ENCODE results near the gene SRBD1. TPM values are rescaled to one million over a fixed set of nuclear protein-coding genes. Genes with fewer than 3 reads are reported as not detected.

Gene SRBD1
- total and polyA plus RNA-seq, 2 of the 8 experiments (the other 6 are each of a cell fraction or from before 2014, with no cell fraction given) = 4.6 to 20.0 TPM

GRCh38 chr2:45606796-45607195 is 4.3 kb downstream of the SRBD1 start:
- no peak overlapping the region for H3K14ac ChIP-seq (ENCODE audit: insufficient read length)
- ChIA-PET CTCF (ENCODE audit: partially characterized antibody) (interaction anchor here (0.6 to 2.5 kb wide), 8 partner anchors 8 to 128 kb away, joined by 3 to 16 read pairs (median 4); partner anchors contain the start of gene PRKCE), POLR2A (ENCODE audit: partially characterized antibody) (no interaction called here)
- peaks cover 0 to 3% (median 0%) of the 10 kb centered on the region in 4 experiments; a peak in 1 of 7 replicates for H3K4me1 ChIP-seq (replicated peaks in 1 of 4; ENCODE audit: control insufficient read depth in 3 of 4, insufficient read depth in 4 of 4, low read length in 3 of 4)
- no peak overlapping the region for H4K5ac ChIP-seq (ENCODE audit: insufficient read length, low read depth, low read length)
- H4K91ac ChIP-seq (replicated peaks; ENCODE audit: insufficient read length, low read length) = no peak overlapping the region
- H3K4me3 ChIP-seq (ENCODE audit: extremely low read depth in 1 of 4, insufficient read depth in 2 of 4, low read depth in 3 of 4, low read length in 4 of 4) = no peak overlapping the region
- 95% methylated on average over 1 of the region's 1 CpG; no CpG with 5 or more reads in 1 of the 2 experiments for WGBS, 2 experiments (ENCODE audit: extremely low coverage in 1 of 2, insufficient coverage in 1 of 2, insufficient read length in 1 of 2, insufficient replicate concordance in 2 of 2, low coverage in 1 of 2, low lambda C conversion rate in 2 of 2, missing lambda C conversion rate in 1 of 2)
- no peak overlapping the region for H2BK5ac ChIP-seq (ENCODE audit: low read depth, low read length)
- H3K9ac ChIP-seq (replicated peaks in 1 of 4; ENCODE audit: extremely low read depth in 1 of 4, low read depth in 3 of 4, low read length in 3 of 4) = no peak overlapping the region
- no peak for DNase-seq (ENCODE audit: low read depth in 1 of 2, low spot score in 2 of 2)
- H3K56ac ChIP-seq (replicated peaks; ENCODE audit: insufficient read length, low read depth, low read length) = no peak overlapping the region
- H2AK5ac ChIP-seq (ENCODE audit: low read depth, low read length) = no peak overlapping the region
- no peaks in the 10 kb centered on the region for H3K9me3 ChIP-seq (ENCODE audit: insufficient read depth in 2 of 2, low read depth in 1 of 2, low read length in 1 of 2)
- H3K27ac ChIP-seq (ENCODE audit: low read depth, low read length) = no peak overlapping the region
- no peak overlapping the region for H2BK20ac ChIP-seq (ENCODE audit: low read length)
- H3K4me2 ChIP-seq (ENCODE audit: insufficient read depth in 1 of 2, low read depth in 2 of 2, low read length in 2 of 2) = no peak overlapping the region
- no peak overlapping the region for H4K8ac ChIP-seq (ENCODE audit: extremely low read depth, insufficient read depth, low read length)
- peaks cover 0 to 43% of the 10 kb centered on the region in 2 experiments; a peak in 2 of 4 replicates for H3K79me2 ChIP-seq (ENCODE audit: control insufficient read depth in 1 of 2, insufficient read depth in 2 of 2, low read length in 2 of 2)
- no peak overlapping the region for H2BK120ac ChIP-seq (replicated peaks; ENCODE audit: low read depth, low read length)
- peaks cover 0 to 8% (median 3%) of the 10 kb centered on the region in 4 experiments; a peak in 5 of 8 replicates for H3K36me3 ChIP-seq (ENCODE audit: control insufficient read depth in 2 of 4, insufficient read depth in 4 of 4, low read length in 3 of 4)
- no peak overlapping the region for H2AFZ ChIP-seq (ENCODE audit: low read length)
- no peaks in the 10 kb centered on the region for H3K27me3 ChIP-seq (replicated peaks in 1 of 4; ENCODE audit: control insufficient read depth in 3 of 4, extremely low read depth in 1 of 4, insufficient read depth in 3 of 4, low read length in 3 of 4)
- TF ChIP-seq SP1 (IDR thresholded peaks at IDR 0.05; ENCODE audit: low read depth, low read length) = no peak
- no peak for TF ChIP-seq RNF2 (IDR thresholded peaks at IDR 0.05; ENCODE audit: borderline replicate concordance, low read depth, low read length, missing control alignments, poor library complexity, severe bottlenecking)
- TF ChIP-seq NRF1 (IDR thresholded peaks at IDR 0.05; ENCODE audit: low read depth, low read length) = no peak
- no peaks in the 10 kb centered on the region; the same call in 1 of the 2 replicates for H3K79me1 ChIP-seq (ENCODE audit: low read depth, low read length)
- H2BK15ac ChIP-seq (ENCODE audit: low read length) = no peak overlapping the region
- H4K20me1 ChIP-seq (replicated peaks in 1 of 2; ENCODE audit: control insufficient read depth in 1 of 2, insufficient read depth in 2 of 2, low read length in 2 of 2) = no peaks in the 10 kb centered on the region
- no peak for FAIRE-seq
- no peak overlapping the region for H3K18ac ChIP-seq (ENCODE audit: extremely low read depth, low read length)
- no peak overlapping the region for H3K4ac ChIP-seq (replicated peaks; ENCODE audit: insufficient read length, low read depth, low read length)
- no peaks in the 10 kb centered on the region for H3K23me2 ChIP-seq (ENCODE audit: low read depth, low read length)
- H3K23ac ChIP-seq (ENCODE audit: insufficient read length) = no peak overlapping the region
- no peak overlapping the region for H2BK12ac ChIP-seq (ENCODE audit: low read depth, low read length)

Measured in H1 (cell line).